HL-60 (cell line): Measurements from ENCODE around the gene CSF1.

Experiments used
- DNase-seq, 2 experiments: peaks; one replicate each; pipeline ENCODE4 v3.0.0-alpha.2; 2010 to 2020; ENCODE audit warnings: low read depth in 1 of 2, low spot score in 1 of 2
- H3K27ac ChIP-seq: fragments of 250-450 bp; sonication (Bioruptor Pico); replicated peaks from 2 replicates; pipeline ENCODE4 v1.5.1; 2020; ENCODE audit warnings: mild to moderate bottlenecking, moderate library complexity
- H3K27me3 ChIP-seq: fragments of 250-450 bp; sonication (Bioruptor Pico); 2 replicates; pipeline ENCODE4 v1.5.1; 2021; ENCODE audit warnings: mild to moderate bottlenecking, moderate library complexity; ENCODE audit not compliant: insufficient read depth, poor library complexity, severe bottlenecking
- H3K4me3 ChIP-seq: replicated peaks from 2 replicates; pipeline ENCODE4 v1.5.1; 2011; ENCODE audit warnings: mild to moderate bottlenecking, control low read depth, low read length; ENCODE audit not compliant: insufficient read depth
- GABPA ChIP-seq: IDR thresholded peaks from 2 replicates; pipeline ENCODE4 v1.6.1; 2012; ENCODE audit warnings: low read depth
- POLR2AphosphoS5 ChIP-seq: IDR thresholded peaks from 2 replicates; pipeline ENCODE4 v1.6.1; 2012; ENCODE audit warnings: low read depth
- REST ChIP-seq: IDR thresholded peaks from 2 replicates; pipeline ENCODE4 v1.6.1; 2012; ENCODE audit warnings: low read depth; ENCODE audit not compliant: insufficient replicate concordance
- SPI1 ChIP-seq: IDR thresholded peaks from 2 replicates; pipeline ENCODE4 v1.6.1; 2012; ENCODE audit warnings: low read depth, mild to moderate bottlenecking, borderline replicate concordance
- TF ChIP-seq, protein P1 (sequence below): IDR thresholded peaks from one replicate; pipeline ENCODE4 v1.5.1; 2011; ENCODE audit warnings: low read length, control low read depth, inconsistent platforms; ENCODE audit not compliant: insufficient read depth

Gene CSF1

GRCh38 chr1:109908836-109909235 is 1.8 kb upstream of the CSF1 start:
- H3K4me3 ChIP-seq, result no peak overlapping the region
- no peak overlapping the region for H3K27ac ChIP-seq
- TF ChIP-seq, protein P1, sequence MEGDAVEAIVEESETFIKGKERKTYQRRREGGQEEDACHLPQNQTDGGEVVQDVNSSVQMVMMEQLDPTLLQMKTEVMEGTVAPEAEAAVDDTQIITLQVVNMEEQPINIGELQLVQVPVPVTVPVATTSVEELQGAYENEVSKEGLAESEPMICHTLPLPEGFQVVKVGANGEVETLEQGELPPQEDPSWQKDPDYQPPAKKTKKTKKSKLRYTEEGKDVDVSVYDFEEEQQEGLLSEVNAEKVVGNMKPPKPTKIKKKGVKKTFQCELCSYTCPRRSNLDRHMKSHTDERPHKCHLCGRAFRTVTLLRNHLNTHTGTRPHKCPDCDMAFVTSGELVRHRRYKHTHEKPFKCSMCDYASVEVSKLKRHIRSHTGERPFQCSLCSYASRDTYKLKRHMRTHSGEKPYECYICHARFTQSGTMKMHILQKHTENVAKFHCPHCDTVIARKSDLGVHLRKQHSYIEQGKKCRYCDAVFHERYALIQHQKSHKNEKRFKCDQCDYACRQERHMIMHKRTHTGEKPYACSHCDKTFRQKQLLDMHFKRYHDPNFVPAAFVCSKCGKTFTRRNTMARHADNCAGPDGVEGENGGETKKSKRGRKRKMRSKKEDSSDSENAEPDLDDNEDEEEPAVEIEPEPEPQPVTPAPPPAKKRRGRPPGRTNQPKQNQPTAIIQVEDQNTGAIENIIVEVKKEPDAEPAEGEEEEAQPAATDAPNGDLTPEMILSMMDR, result no peak
- TF ChIP-seq POLR2AphosphoS5, result no peak
- no peak for TF ChIP-seq SPI1
- no peak for TF ChIP-seq GABPA
- no peak for TF ChIP-seq REST
- peaks cover 25% of the 10 kb centered on the region for H3K27me3 ChIP-seq
- DNase-seq, result no peak

DNA sequence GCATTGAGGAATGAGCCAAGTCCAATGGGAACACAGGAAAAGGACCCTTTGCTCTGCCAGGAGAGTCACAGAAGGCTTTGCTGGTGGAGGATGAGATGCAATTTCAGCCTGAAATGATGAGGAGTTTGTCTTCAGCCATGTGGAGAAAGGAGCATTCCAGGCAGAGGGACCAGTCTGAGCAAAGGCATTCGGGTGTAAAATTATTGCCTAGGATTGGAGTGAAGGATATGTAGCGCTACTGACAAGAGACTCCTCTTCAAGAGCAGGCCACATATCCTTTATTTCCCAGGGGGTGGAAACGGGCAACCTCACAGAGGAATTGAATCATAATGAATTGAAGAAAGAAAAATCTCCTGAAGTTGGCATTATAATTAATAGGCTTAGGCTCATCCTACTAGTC is 1.1 kb upstream of the CSF1 start:
- no peak overlapping the region for H3K4me3 ChIP-seq

More for the DNA sequence above, 1.1 kb upstream of the CSF1 start:
- no peak for DNase-seq
- H3K27ac ChIP-seq, result no peak overlapping the region
- TF ChIP-seq SPI1, result no peak
- TF ChIP-seq GABPA, result no peak
- TF ChIP-seq, protein P1, result no peak
- no peak for TF ChIP-seq REST
- no peak for TF ChIP-seq POLR2AphosphoS5
- peaks cover 25% of the 10 kb centered on the region for H3K27me3 ChIP-seq
